ENCODE results near the gene PUS10.
"Not testable (repeated sequence)": the region's sequence is repeated elsewhere in the genome, so short reads cannot be mapped to it uniquely, and the experiment has no call there.

The PUS10 gene

DNA sequence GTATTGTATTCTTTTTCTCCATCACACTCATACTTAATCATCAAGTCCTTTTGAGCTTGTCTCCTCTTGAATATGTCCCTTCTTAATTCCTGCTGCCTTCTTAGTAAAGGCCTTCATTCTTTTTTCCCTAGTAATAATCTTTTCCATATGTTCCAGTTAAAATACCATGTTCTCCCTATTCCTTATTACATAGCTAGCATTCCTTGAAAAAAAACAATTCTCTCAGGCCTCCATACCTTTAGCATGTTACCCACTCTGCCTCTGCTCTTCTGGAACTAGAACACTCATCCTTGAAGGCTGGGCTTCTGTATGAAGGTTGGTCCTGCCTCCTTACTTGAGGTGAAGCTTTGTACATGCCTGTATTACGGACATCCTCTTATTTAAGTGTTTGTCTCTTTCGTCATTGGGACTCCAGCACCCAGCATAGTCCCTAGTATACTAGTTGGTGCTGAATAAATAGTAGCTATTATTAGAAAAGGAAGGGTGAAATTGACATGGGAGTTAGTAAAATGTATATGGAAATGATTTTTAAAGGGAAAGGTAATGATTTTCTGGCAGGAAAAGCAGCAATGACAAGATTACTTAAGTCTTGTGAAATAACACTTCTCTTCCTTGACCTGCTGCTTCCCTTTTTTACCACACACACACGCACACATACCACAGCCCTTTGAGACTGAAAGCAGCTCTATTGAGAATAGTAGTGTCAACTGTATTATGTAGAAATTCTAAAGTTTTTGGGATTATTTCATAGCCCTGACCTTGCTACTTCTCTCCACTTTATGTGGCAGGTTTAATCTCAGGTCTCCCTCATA is 91.1 kb downstream of the PUS10 start:
- DNase-seq: no peak

DNA sequence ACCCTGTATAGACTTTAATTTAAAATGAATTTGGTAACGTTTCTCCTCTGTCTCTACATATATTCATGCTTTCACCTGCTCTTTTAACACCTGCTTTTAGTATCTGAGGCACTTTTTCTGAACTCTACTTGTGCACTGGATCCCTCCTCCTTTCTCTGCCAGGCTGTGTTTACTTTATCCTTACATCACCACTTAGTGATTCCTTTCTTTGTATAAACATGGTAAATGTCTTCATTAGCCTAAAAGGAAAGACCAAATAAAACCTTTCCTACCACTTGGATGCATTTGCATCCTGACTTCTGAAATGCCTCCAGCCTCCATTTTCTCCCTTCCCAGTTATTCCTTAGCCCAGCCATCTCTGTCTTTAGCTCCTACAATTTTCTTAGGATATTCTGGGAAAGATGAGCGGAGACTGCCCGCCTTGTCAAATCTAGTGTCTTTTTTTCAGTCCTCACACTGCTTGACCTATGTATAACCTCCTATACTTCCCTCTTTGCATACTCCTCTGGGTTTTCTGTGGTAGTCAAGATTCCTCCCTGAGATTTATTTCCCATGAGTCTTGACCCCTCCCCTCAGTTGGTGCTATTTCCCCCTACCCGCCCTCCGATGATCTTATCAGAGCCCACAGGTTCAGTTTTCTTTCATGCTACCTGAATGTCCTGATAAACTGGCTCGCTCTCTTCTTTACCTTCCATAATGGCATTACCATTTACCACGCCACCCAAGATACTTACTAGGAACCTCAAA is 91.9 kb downstream of the PUS10 start:
- DNase-seq: no peak

DNA sequence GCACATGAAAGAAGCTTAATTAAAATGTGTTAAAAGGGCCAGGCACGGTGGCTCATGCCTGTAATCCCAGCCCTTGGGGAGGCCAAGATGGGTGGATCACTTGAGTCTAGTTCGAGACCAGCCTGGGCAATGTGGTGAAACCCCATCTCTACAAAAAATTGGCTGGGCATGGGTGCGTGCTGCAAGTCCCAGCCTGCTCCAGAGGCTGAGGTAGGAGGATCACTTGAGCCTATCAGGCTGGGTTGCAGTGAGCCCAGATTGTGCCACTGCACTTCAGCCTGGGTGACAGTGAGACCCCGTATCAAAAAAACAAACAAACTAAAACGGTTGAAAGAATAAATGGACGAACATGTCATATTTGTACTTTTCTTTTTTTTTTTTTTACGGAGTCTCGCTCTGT is 110.7 kb downstream of the PUS10 start:
- DNase-seq: no peak

DNA sequence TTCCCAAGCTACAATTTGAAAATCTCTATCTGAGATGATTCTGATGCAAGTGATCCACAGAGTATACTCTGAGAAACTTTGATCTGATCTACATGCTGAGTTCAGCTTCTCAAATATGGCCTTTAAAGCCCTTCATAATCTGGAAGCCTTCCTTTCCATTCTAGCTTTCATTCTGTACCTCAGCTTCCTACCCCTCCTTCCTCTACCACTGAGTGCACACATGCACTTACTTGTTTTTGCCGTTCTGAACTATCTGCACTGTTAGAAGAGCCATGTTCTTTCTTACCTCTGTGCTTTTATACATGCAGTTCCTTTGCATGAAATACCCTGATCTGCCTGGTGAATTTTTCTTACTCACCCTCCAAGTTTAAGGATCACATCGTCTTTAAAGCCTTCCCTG is 111.7 kb downstream of the PUS10 start:
- no peak for DNase-seq

DNA sequence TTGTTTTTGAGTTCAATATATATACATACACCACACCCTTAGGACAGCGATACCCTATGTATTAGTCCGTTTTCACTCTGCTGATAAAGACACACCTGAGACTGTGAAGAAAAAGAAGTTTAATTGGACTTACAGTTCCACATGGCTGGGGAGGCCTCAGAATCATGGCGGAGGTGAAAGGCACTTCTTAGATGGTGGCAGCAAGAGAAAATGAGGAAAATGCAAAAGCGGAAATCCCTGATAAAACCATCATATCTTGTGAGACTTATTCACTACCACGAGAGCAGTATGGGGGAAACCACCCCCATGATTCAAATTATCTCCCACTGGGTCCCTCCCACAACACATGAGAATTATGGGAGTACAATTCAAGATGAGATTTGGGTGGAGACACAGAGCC is 112.2 kb downstream of the PUS10 start:
- not testable (repeated sequence) for DNase-seq

DNA sequence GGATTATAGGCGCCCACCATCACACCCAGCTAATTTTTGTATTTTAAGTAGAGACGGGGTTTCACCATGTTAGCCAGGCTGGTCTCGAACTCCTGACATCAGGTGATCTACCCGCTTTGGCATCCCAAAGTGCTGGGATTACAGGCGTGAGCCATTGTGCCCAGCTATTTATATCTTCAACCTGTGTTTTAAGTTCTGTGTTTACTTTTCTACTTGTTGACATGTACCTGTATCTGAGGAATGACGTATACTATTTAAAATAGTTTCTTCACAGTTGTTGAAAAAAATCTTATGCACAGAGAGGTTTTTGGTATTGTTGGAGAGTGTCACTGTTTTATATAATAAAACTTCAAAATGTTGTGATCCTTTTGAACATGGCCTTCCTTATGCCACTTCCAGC is 116.8 kb downstream of the PUS10 start:
- DNase-seq: not testable (repeated sequence)

DNA sequence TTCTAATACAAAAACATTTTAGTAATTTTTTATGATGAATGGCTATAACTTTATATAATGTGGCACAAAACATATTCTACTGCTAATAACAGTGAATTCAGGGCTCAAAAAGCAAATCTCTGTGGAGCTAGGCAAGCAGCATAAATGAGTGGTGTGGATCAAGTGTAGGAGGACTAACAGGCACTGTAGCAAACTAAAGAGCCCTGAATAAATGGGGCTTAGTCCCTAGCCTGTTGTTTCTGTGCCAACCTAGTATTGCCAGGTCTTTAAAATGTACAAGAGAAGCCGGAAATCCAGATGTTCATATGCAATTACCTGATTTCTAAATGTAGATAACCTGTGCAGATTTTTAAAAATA is 118.2 kb downstream of the PUS10 start:
- DNase-seq: no peak

DNA sequence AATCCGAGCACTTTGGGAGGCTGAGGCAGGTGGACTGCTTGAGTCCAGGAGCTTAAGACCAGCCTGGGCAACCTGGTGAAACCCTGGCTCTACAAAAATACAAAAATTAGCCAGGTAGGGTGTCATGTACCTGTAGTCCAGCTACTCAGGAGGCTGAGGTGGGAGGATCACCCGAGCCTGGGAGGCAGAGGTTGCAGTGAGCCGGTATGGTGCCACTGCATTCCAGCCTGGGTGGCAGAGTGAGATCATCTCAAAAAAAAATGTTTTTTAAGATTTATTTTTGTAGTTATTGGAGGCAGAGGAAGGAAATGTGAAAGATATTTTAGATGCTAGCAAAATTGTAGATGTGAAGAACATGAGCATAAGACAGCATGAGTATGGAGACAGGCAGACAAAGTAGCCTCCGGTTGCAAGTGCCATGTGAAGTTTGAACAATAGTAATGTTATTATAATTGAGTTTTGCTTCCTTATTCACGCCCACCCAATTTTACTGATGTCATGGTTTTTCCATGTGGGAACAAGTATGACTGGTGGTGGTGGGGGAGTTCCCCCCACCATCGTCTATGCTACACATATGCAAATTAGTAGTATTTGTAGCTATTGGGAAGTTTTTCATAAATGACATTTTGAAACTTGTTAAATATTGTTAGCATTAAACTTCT is 118.7 kb downstream of the PUS10 start:
- no peak for DNase-seq

DNA sequence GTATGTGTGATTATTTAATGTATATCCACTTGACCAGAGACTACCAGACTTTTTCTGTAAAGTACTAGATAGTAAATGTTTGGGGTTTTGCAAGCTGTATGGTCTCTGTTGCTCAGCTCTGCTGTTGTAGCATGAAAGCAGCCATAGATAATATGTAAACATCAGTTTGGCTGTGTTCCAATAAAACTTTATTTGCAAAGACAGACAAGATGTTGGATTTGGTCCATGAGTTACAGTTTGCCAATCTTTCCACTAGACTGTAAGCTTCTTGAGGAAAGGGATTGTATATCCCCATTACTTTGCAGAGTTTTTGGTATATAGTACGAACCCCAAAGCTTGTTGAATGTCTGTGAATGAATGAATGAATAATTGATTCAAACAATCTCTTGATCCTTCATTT is 119.5 kb downstream of the PUS10 start:
- DNase-seq: no peak

All from activated CD4-positive, alpha-beta T cell treated with anti-CD3 and anti-CD28 coated beads for 1 hour (primary cell).